Smooth muscle cell (in vitro differentiated cells): ENCODE results near the gene HDAC7. TPM values are rescaled to one million over a fixed set of nuclear protein-coding genes. Genes with fewer than 3 reads are reported as not detected.

Source experiments
- DNase-seq: peaks from one replicate; lab custom pipeline; 2025; ENCODE audit not compliant: unreplicated experiment; lab: John Stamatoyannopoulos, UW
- H2AFZ ChIP-seq: fragments of 200-600 bp; sonication (generic); 2 replicates; pipeline ENCODE4 v1.6.0; 2016; ENCODE audit warnings: antibody characterized with exemption, low read depth, mild to moderate bottlenecking
- H3F3A ChIP-seq: fragments of 200-600 bp; sonication (generic); 2 replicates; pipeline ENCODE4 v1.6.0; 2017; ENCODE audit warnings: antibody characterized with exemption, low read depth
- H3K27ac ChIP-seq: fragments of 200-600 bp; sonication (generic); 2 replicates; pipeline ENCODE4 v1.5.1; 2016; ENCODE audit warnings: low read depth, mild to moderate bottlenecking
- H3K27me3 ChIP-seq: fragments of 200-600 bp; sonication (generic); 2 replicates; pipeline ENCODE4 v1.6.1; 2016; ENCODE audit warnings: low read depth, mild to moderate bottlenecking
- H3K36me3 ChIP-seq: fragments of 200-600 bp; sonication (generic); 2 replicates; pipeline ENCODE4 v1.5.1; 2016; ENCODE audit warnings: low read depth
- H3K4me1 ChIP-seq: fragments of 200-600 bp; sonication (generic); 2 replicates; pipeline ENCODE4 v1.5.1; 2016; ENCODE audit warnings: low read depth
- H3K4me2 ChIP-seq: fragments of 200-600 bp; sonication (generic); 2 replicates; pipeline ENCODE4 v1.6.0; 2016; ENCODE audit warnings: mild to moderate bottlenecking
- H3K4me3 ChIP-seq: fragments of 200-600 bp; sonication (generic); 2 replicates; pipeline ENCODE4 v1.5.1; 2016; ENCODE audit warnings: mild to moderate bottlenecking
- H3K79me2 ChIP-seq: fragments of 200-600 bp; sonication (generic); 2 replicates; pipeline ENCODE4 v1.6.0; 2016; ENCODE audit warnings: low read depth, mild to moderate bottlenecking
- H3K9ac ChIP-seq: fragments of 200-600 bp; sonication (generic); 2 replicates; pipeline ENCODE4 v1.6.0; 2016; ENCODE audit warnings: low read depth
- H3K9me3 ChIP-seq: fragments of 200-600 bp; sonication (generic); replicated peaks from 2 replicates; pipeline ENCODE4 v1.5.1; 2016; ENCODE audit warnings: low read depth
- H4K20me1 ChIP-seq: fragments of 200-600 bp; sonication (generic); 2 replicates; pipeline ENCODE4 v1.6.0; 2016; ENCODE audit warnings: low read depth
- WGBS: methylation state at CpG from one replicate; pipeline ENCODE4 v1.1.7; 2016; ENCODE audit warnings: low lambda C conversion rate; 5-methylcytosine and 5-hydroxymethylcytosine counted together
- polyA plus RNA-seq: library from polyadenylated mRNA; unstranded; fragments of >200 nt; fragmentation: Nextera tagmentation; extraction: Ambion mirVana; gene quantifications from 2 replicates; pipeline ENCODE4 v1.2.1, GENCODE V29; 2016
- total RNA-seq: library from RNA; depleted of rRNA; stranded (reverse); fragments of >200 nt; gene quantifications from 2 replicates; pipeline ENCODE4 v1.2.3, GENCODE V29; 2014
- TF ChIP-seq, protein P1 (sequence below): fragments of 200-600 bp; sonication (generic); IDR thresholded peaks from 2 replicates; pipeline ENCODE4 v1.5.1; 2017; ENCODE audit warnings: borderline replicate concordance, mild to moderate bottlenecking, antibody characterized with exemption; ENCODE audit not compliant: insufficient read depth, poor library complexity, severe bottlenecking

The HDAC7 gene
- 19.3 and 24.1 TPM in 2 replicates for total RNA-seq
- polyA plus RNA-seq, result 32.4 and 47.0 TPM in 2 replicates

DNA sequence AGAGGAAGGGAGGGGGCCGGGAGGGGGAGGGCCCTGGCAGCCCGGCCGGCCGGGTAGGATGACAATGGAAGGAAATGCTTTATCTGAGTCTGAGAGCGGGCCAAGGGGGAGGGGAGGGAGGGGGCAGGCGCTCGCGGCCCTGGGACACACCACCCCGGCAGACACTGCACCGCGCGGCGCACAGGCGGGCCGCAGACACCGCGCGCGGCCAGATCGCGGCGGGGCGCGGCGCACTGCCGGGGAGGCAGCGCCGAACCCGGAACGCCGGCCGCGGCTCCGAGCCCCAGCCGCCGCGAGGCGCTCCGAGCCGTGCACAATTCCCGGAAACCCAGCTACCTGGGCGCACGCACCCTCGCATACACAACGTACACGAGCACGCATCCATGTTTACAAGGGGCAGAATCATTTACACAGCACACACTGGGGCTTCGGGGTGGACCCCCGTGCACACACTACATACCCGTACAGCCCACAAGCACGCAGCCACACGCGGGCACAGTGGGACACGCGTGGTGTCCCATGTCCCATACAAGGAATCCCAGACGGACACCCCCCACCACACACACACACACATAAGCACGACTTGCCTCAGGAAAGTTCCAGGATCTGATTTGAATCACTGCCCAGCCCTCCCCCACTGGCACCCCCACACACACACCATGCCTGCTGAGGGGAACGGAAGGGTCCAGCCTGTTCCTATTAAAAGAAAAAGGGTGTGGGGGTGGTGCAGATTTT, at the start of gene HDAC7:
HDAC7 (minus strand) TSS at position 8 of the 735 bp plus-strand sequence. CDS start 118 bp downstream, outside the sequence.
- no peaks in the 10 kb centered on the region for H3K36me3 ChIP-seq
- peak; percentile 62 for DNase-seq
- H3K4me3 ChIP-seq, result peak within 1 kb of the TSS; percentile 76
- H3K79me2 ChIP-seq, result peaks cover 47% of the 10 kb centered on the region
- TF ChIP-seq, protein P1, sequence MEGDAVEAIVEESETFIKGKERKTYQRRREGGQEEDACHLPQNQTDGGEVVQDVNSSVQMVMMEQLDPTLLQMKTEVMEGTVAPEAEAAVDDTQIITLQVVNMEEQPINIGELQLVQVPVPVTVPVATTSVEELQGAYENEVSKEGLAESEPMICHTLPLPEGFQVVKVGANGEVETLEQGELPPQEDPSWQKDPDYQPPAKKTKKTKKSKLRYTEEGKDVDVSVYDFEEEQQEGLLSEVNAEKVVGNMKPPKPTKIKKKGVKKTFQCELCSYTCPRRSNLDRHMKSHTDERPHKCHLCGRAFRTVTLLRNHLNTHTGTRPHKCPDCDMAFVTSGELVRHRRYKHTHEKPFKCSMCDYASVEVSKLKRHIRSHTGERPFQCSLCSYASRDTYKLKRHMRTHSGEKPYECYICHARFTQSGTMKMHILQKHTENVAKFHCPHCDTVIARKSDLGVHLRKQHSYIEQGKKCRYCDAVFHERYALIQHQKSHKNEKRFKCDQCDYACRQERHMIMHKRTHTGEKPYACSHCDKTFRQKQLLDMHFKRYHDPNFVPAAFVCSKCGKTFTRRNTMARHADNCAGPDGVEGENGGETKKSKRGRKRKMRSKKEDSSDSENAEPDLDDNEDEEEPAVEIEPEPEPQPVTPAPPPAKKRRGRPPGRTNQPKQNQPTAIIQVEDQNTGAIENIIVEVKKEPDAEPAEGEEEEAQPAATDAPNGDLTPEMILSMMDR, result no peak
- under 1% methylated on average over 23 of the region's 58 CpGs for WGBS
- peak within 1 kb of the TSS; percentile 96 for H3K4me2 ChIP-seq
- H3F3A ChIP-seq, result peaks cover 29% of the 10 kb centered on the region
- H2AFZ ChIP-seq, result peak within 1 kb of the TSS; percentile 6
- peak within 1 kb of the TSS; percentile 97 for H3K27ac ChIP-seq
- H3K9me3 ChIP-seq, result no peaks in the 10 kb centered on the region
- H3K27me3 ChIP-seq, result no peaks in the 10 kb centered on the region
- H3K4me1 ChIP-seq, result peaks cover 40% of the 10 kb centered on the region
- H3K9ac ChIP-seq, result peak within 1 kb of the TSS; percentile 91
- peaks cover 34% of the 10 kb centered on the region for H4K20me1 ChIP-seq

DNA sequence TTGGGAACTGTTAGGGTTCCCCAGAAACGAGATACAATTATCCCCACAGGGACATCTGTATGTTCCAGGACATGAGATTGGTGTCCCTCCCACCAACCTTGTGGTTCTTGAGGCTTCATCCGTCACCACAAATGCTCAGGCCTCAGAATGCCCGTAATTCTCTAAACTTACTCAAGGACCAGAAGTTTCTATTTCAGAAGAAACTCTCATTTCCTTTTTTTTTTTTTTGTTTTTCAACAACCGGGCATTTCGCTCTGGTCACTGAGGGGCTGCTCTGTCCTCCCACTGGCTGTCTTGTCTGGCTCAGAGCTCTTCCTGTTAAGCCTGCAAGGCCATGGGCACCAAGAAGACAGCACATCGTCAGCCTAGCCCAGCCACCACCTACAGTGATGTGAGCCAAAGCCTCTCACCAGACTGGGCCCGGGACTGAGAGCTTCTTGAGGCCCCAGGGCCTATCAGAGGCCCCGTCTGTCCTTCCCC, 48.9 kb upstream of the HDAC7 start:
- TF ChIP-seq, protein P1, result no peak
- no peak overlapping the region for H2AFZ ChIP-seq
- no peaks in the 10 kb centered on the region for H3F3A ChIP-seq
- H3K9me3 ChIP-seq, result no peaks in the 10 kb centered on the region
- no peak for DNase-seq
- peak overlapping the region; percentile 46 for H3K4me2 ChIP-seq
- peak overlapping the region; percentile 65 for H3K27ac ChIP-seq
- H3K79me2 ChIP-seq, result no peaks in the 10 kb centered on the region
- WGBS, result 69% methylated on average over 8 of the region's 8 CpGs
- H3K4me3 ChIP-seq, result no peak overlapping the region
- no peaks in the 10 kb centered on the region for H4K20me1 ChIP-seq
- H3K4me1 ChIP-seq, result no peaks in the 10 kb centered on the region
- H3K36me3 ChIP-seq, result no peaks in the 10 kb centered on the region
- no peaks in the 10 kb centered on the region for H3K27me3 ChIP-seq
- no peak overlapping the region for H3K9ac ChIP-seq

DNA sequence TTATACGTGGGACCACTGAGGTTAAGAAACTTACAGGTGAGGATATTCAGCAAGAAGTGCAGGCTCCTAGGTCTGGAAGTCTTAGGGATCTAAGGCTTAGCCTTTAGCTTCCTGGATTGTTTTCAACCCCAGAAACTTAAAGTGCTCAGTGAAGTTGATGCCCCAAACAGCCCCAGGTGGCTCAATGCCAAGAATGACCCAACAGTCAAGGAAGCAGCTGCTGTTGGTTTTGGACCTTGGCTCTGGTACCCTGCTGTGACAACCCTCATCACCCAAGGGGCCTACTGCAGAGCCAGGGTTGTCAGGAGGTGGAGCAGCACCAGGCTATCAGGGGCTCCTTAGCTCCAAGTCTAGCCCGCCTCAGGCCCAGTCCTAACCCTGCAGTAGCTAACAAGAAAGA, 48.3 kb upstream of the HDAC7 start:
- no peaks in the 10 kb centered on the region for H3F3A ChIP-seq
- no peaks in the 10 kb centered on the region for H4K20me1 ChIP-seq
- H3K9ac ChIP-seq, result no peak overlapping the region
- peak overlapping the region; percentile 65 for H3K27ac ChIP-seq
- no peak for DNase-seq
- H3K27me3 ChIP-seq, result no peaks in the 10 kb centered on the region
- TF ChIP-seq, protein P1, result no peak
- no peak overlapping the region for H3K4me3 ChIP-seq
- H3K36me3 ChIP-seq, result no peaks in the 10 kb centered on the region
- no peak overlapping the region for H2AFZ ChIP-seq
- peak overlapping the region; percentile 46 for H3K4me2 ChIP-seq
- H3K9me3 ChIP-seq, result no peaks in the 10 kb centered on the region
- H3K4me1 ChIP-seq, result no peaks in the 10 kb centered on the region
- H3K79me2 ChIP-seq, result no peaks in the 10 kb centered on the region
- WGBS, result 92% methylated on average over 2 of the region's 2 CpGs

DNA sequence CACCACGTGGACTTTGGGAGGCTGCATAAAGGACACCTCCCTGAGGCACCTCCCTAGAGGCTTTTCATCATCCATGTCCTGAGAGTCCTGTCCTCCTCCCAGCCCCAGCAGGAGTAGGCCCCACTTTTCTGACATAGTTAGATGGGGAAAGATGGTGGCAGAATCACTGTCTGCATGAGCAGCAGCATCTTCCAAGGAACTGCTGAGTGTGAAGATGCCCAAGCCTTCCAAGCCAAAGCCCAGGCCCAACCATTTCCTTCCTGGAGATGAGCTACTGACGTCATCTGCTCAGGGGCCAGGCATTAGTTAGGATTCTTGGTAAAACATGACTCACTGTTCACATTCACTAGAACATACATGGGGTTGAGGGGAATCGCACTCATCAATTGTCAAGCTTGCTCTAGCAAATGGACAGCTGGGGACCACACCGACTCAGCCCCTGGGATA, 47.8 kb upstream of the HDAC7 start:
- DNase-seq, result no peak
- TF ChIP-seq, protein P1, result no peak
- peak overlapping the region; percentile 46 for H3K4me2 ChIP-seq
- WGBS, result 62% methylated on average over 4 of the region's 4 CpGs
- no peak overlapping the region for H3K4me3 ChIP-seq
- no peak overlapping the region for H2AFZ ChIP-seq
- no peak overlapping the region for H3K9ac ChIP-seq
- no peaks in the 10 kb centered on the region for H4K20me1 ChIP-seq
- no peaks in the 10 kb centered on the region for H3K4me1 ChIP-seq
- no peaks in the 10 kb centered on the region for H3K27me3 ChIP-seq
- no peaks in the 10 kb centered on the region for H3F3A ChIP-seq
- peak overlapping the region; percentile 65 for H3K27ac ChIP-seq
- H3K36me3 ChIP-seq, result no peaks in the 10 kb centered on the region
- H3K79me2 ChIP-seq, result no peaks in the 10 kb centered on the region
- H3K9me3 ChIP-seq, result no peaks in the 10 kb centered on the region
